ENCODE results near the gene FBXO46. TPM values are rescaled to one million over a fixed set of nuclear protein-coding genes. Genes with fewer than 3 reads are reported as not detected.
A peak's percentile ranks its signal among the peaks of the same experiment; 100 is the strongest.

FBXO46 gene
- total and polyA plus RNA-seq, 2 of the 13 experiments (the other 11 are each of a cell fraction or from before 2014, with no cell fraction given) = 6.2 to 6.4 TPM

GRCh38 chr19:45766869-45767346 lies 36.2 kb upstream of the FBXO46 start:
- peak overlapping the region; percentile 91 for H3K27ac ChIP-seq (ENCODE audit: extremely low read length, insufficient read depth, low read length)
- peak overlapping the region; percentile 93 for H3K4me2 ChIP-seq (ENCODE audit: low read depth, low read length)
- no peaks in the 10 kb centered on the region for H4K20me1 ChIP-seq (ENCODE audit: insufficient read depth, low read length)
- DNase-seq (ENCODE audit: low spot score) (no peak), FAIRE-seq (no peak), ATAC-seq (no peak)
- no peak overlapping the region for H2AFZ ChIP-seq (ENCODE audit: low read length)
- no peaks in the 10 kb centered on the region for H3K36me3 ChIP-seq (replicated peaks in 1 of 2; ENCODE audit: control insufficient read depth in 1 of 2, insufficient read depth in 2 of 2, low read length in 2 of 2)
- H3K27me3 ChIP-seq (ENCODE audit: control insufficient read depth in 1 of 2, insufficient read depth in 2 of 2, low read length in 2 of 2) = peaks cover 6 to 12% of the 10 kb centered on the region in 2 experiments; a peak in 2 of 5 replicates
- H3K79me2 ChIP-seq (ENCODE audit: insufficient read depth, low read length) = peaks cover 3% of the 10 kb centered on the region
- H3K4me3 ChIP-seq (replicated peaks in 1 of 3; ENCODE audit: insufficient read depth in 1 of 3, low read depth in 2 of 3, low read length in 3 of 3) = peak overlapping the region; percentile 75 to 87 (median 76)
- POLR2A ChIA-PET = interaction anchor here (0.5 to 4.7 kb wide), 16 partner anchors 8 to 116 kb away, joined by 3 to 94 read pairs (median 6); partner anchors contain the start of genes DMWD, FBXO46, FOXA3 and QPCTL
- CTCF ChIA-PET (ENCODE audit: low intra/inter-chr PET ratio, low total read pairs) = no interaction called here
- no peaks in the 10 kb centered on the region for H3K9me3 ChIP-seq (ENCODE audit: low read length)
- in situ Hi-C loops (cut with HindIII; ENCODE audit: extremely low pct_ligation_motif_present, low pct_unique_long_range_greater_than_20kb) (no loop called here), intact Hi-C loops (cut with micrococcal nuclease; ENCODE audit: unreplicated experiment) (loop anchor here (5.0 kb wide), 1 partner anchor 35 kb away; the partner anchor contains the start of genes FBXO46 and MEIOSIN)
- BruUV-seq (replicated peaks) = no TSS peak
- peaks cover 16% of the 10 kb centered on the region for H3K4me1 ChIP-seq (ENCODE audit: insufficient read depth, low read length)
- WGBS (ENCODE audit: low lambda C conversion rate) = no CpG with 5 or more reads among the region's 24 CpGs
- peak overlapping the region; percentile 91 for H3K9ac ChIP-seq (ENCODE audit: insufficient read depth, low read depth, low read length)
- TF ChIP-seq ZNF234 (CRISPR knock-in tag; conservative IDR thresholded peaks at IDR 0.05) = no peak
- no peak for TF ChIP-seq KDM5A (IDR thresholded peaks at IDR 0.05; ENCODE audit: borderline replicate concordance, low read length)
- no peak for TF ChIP-seq GABPB1 (CRISPR knock-in tag; IDR thresholded peaks at IDR 0.05)
- peak; percentile 67; the same call in 1 of the 2 replicates for TF ChIP-seq ZNF510 (CRISPR knock-in tag; IDR thresholded peaks at IDR 0.05; ENCODE audit: low read depth)
- TF ChIP-seq ERF (CRISPR knock-in tag; IDR thresholded peaks at IDR 0.05) = no peak
- no peak for TF ChIP-seq MTF2 (CRISPR knock-in tag; IDR thresholded peaks at IDR 0.05; ENCODE audit: borderline replicate concordance)
- no peak for TF ChIP-seq TP53 (CRISPR knock-in tag; conservative IDR thresholded peaks at IDR 0.05)
- peak; percentile 8 for TF ChIP-seq AGO2 (optimal IDR thresholded peaks at IDR 0.05; ENCODE audit: low read depth, low read length)
- TF ChIP-seq CC2D1A (CRISPR knock-in tag; IDR thresholded peaks at IDR 0.05) = no peak
- TF ChIP-seq ZNF138 (CRISPR knock-in tag; IDR thresholded peaks at IDR 0.05; ENCODE audit: low read depth) = no peak
- no peak for TF ChIP-seq TCF7L2 (IDR thresholded peaks at IDR 0.05; ENCODE audit: low read depth, low read length)
- TF ChIP-seq YEATS4 (CRISPR knock-in tag; IDR thresholded peaks at IDR 0.05; ENCODE audit: borderline replicate concordance) = no peak
- TF ChIP-seq ZNF318 (CRISPR knock-in tag; IDR thresholded peaks at IDR 0.05) = 0 out of 2 replicates have a peak, but pooled peaks have one; percentile 26
- TF ChIP-seq ZNF574 (CRISPR knock-in tag; IDR thresholded peaks at IDR 0.05) = 0 out of 2 replicates have a peak, but pooled peaks have one; percentile 11
